Measurements from ENCODE around the gene MFNG.

DNA sequence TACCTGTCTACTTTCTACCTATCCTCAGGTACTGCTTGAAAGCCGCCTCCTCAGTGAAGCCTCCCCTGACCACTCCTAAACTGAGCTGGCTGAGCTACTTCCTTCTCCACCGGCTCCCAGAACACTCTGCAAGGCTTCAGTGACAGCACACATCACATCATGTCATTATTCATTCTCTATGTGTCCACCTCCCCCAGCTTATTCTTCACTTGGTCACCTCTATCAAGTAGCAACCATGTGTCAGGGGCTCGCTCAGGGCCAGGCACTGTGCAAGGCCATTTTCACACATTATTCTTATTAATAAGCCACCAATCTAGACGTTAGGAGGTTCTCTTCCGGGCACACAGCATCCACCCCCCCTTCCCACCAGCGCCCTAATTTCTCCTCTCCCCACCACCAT, 55.2 kb downstream of the MFNG start:
- TF ChIP-seq CTCF (IDR thresholded peaks at IDR 0.05) (no peak), POLR2A (IDR thresholded peaks at IDR 0.05) (no peak)
